Measurements from ENCODE around the gene RPL10A.

The RPL10A gene

GRCh38 chr6:35449287-35449881, 18.8 kb upstream of the RPL10A start:
- peak; percentile 56 for DNase-seq

GRCh38 chr6:35451354-35452182, 16.6 kb upstream of the RPL10A start:
- no peak for DNase-seq

- DNase-seq: peak; percentile 89
Observed at GRCh38 chr6:35452183-35453090, 15.8 kb upstream of the RPL10A start, which contains the start of gene FANCE. TSS of gene FANCE (plus strand) at chr6:35452338. CDS start at chr6:35452546, 208 bp downstream.

- DNase-seq: no peak
Observed at GRCh38 chr6:35453236-35453635, 15.0 kb upstream of the RPL10A start.

GRCh38 chr6:35454391-35455110, 13.7 kb upstream of the RPL10A start:
- DNase-seq: no peak

GRCh38 chr6:35457907-35458306, 10.3 kb upstream of the RPL10A start:
- no peak for DNase-seq

GRCh38 chr6:35461270-35461669, 6.9 kb upstream of the RPL10A start:
- DNase-seq: no peak

GRCh38 chr6:35463292-35463691, 4.9 kb upstream of the RPL10A start:
- DNase-seq: no peak

- DNase-seq: no peak
Observed at GRCh38 chr6:35465646-35466045, 2.6 kb upstream of the RPL10A start.

GRCh38 chr6:35468980-35469750, 964 bp downstream of the RPL10A start:
- DNase-seq: no peak

GRCh38 chr6:35469751-35470662, 1.8 kb downstream of the RPL10A start:
- DNase-seq: no peak

- DNase-seq: no peak
Observed at GRCh38 chr6:35470663-35471120, 2.5 kb downstream of the RPL10A start.

- DNase-seq: no peak
Observed at GRCh38 chr6:35471836-35472345, 3.7 kb downstream of the RPL10A start.

GRCh38 chr6:35473075-35473849, 5.1 kb downstream of the RPL10A start:
- no peak for DNase-seq

GRCh38 chr6:35473850-35474130, 5.6 kb downstream of the RPL10A start:
- no peak for DNase-seq

GRCh38 chr6:35474131-35474941, 6.1 kb downstream of the RPL10A start:
- no peak for DNase-seq

- DNase-seq: no peak
Observed at GRCh38 chr6:35474942-35475570, 6.9 kb downstream of the RPL10A start.

GRCh38 chr6:35475573-35475972, 7.4 kb downstream of the RPL10A start:
- DNase-seq: no peak
